ENCODE data around the gene OXLD1. TPM values are rescaled to one million over a fixed set of nuclear protein-coding genes. Genes with fewer than 3 reads are reported as not detected.

OXLD1 gene
- total RNA-seq, 1 experiment from 2014 or later = 58.8 TPM

GRCh38 chr17:81616877-81617276, 49.5 kb downstream of the OXLD1 start:
- no peak for DNase-seq (ENCODE audit: low spot score)

- DNase-seq (ENCODE audit: low spot score) = no peak
Measured at GRCh38 chr17:81615401-81615930, 50.9 kb downstream of the OXLD1 start.

Other genes with a start within 250 kb of the OXLD1 start
- gene ACTG1, start 153.8 kb downstream of the OXLD1 start, total RNA-seq (2014; rRNA removed; shearing (Covaris generic)) = 5,134 and 6,456 TPM in 2 replicates
- gene FSCN2, start 138.2 kb downstream of the OXLD1 start, total RNA-seq (2014; rRNA removed; shearing (Covaris generic)) = 0.81 and 1.7 TPM in 2 replicates
- 29.7 and 39.9 TPM in 2 replicates for gene FAAP100, start 114.3 kb downstream of the OXLD1 start, total RNA-seq (2014; rRNA removed; shearing (Covaris generic))
- gene NPLOC4, start 29.5 kb downstream of the OXLD1 start, total RNA-seq (2014; rRNA removed; shearing (Covaris generic)) = 89.3 and 93.9 TPM in 2 replicates
- gene TSPAN10, start 29.4 kb downstream of the OXLD1 start, total RNA-seq (2014; rRNA removed; shearing (Covaris generic)) = 5.7 and 6.8 TPM in 2 replicates
- 1.1 and 2.0 TPM in 2 replicates for gene PDE6G, start 10.1 kb downstream of the OXLD1 start, total RNA-seq (2014; rRNA removed; shearing (Covaris generic))
- gene CCDC137, start 132 bp upstream of the OXLD1 start, total RNA-seq (2014; rRNA removed; shearing (Covaris generic)) = 18.5 and 21.7 TPM in 2 replicates
- gene ARL16, start 17.2 kb upstream of the OXLD1 start, total RNA-seq (2014; rRNA removed; shearing (Covaris generic)) = 41.0 and 45.6 TPM in 2 replicates
- 144 and 199 TPM in 2 replicates for gene HGS, start 17.4 kb upstream of the OXLD1 start, total RNA-seq (2014; rRNA removed; shearing (Covaris generic))
- 32.3 and 37.0 TPM in 2 replicates for gene MRPL12, start 36.8 kb upstream of the OXLD1 start, total RNA-seq (2014; rRNA removed; shearing (Covaris generic))
- gene SLC25A10, start 45.7 kb upstream of the OXLD1 start, total RNA-seq (2014; rRNA removed; shearing (Covaris generic)) = 81.5 and 101 TPM in 2 replicates
- gene GCGR, start 137.5 kb upstream of the OXLD1 start, total RNA-seq (2014; rRNA removed; shearing (Covaris generic)) = not detected in 2 replicates
- 45.8 and 51.4 TPM in 2 replicates for gene MCRIP1, start 166.7 kb upstream of the OXLD1 start, total RNA-seq (2014; rRNA removed; shearing (Covaris generic))
- gene PPP1R27, start 168.4 kb upstream of the OXLD1 start, total RNA-seq (2014; rRNA removed; shearing (Covaris generic)) = not detected in 2 replicates
- 1,091 and 1,235 TPM in 2 replicates for gene P4HB, start 193.9 kb upstream of the OXLD1 start, total RNA-seq (2014; rRNA removed; shearing (Covaris generic))
- 173 and 183 TPM in 2 replicates for gene ARHGDIA, start 204.7 kb upstream of the OXLD1 start, total RNA-seq (2014; rRNA removed; shearing (Covaris generic))
- gene ALYREF, start 225.0 kb upstream of the OXLD1 start, total RNA-seq (2014; rRNA removed; shearing (Covaris generic)) = 376 and 393 TPM in 2 replicates
- 207 and 245 TPM in 2 replicates for gene ANAPC11, start 225.1 kb upstream of the OXLD1 start, total RNA-seq (2014; rRNA removed; shearing (Covaris generic))
- 0.77 and 1.8 TPM in 2 replicates for gene NPB, start 235.6 kb upstream of the OXLD1 start, total RNA-seq (2014; rRNA removed; shearing (Covaris generic))
- gene PCYT2, start 244.8 kb upstream of the OXLD1 start, total RNA-seq (2014; rRNA removed; shearing (Covaris generic)) = 93.8 and 108 TPM in 2 replicates